ENCODE results near the gene LRP4.

The LRP4 gene

DNA sequence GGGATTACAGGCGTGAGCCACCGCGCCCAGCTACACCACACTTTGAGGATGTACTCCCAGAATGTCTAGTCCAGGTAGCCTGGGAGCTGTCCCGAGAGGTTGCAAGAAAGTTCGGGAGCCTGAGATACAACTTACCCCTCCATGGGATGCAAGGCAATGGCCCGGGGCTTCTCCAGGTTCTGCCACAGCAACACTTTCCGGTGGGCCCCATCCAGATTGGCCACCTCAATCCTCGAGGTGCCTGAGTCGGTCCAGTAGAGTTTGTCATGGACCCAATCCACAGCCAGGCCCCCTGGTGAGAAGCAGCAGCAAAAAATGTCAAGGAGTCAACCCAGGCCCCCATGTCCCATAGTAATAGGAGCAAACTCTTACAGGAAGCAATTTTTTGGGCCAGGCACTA is 25.5 kb downstream of the LRP4 start:
- Histone ChIP-seq H3K4me1 (ENCODE audit: control insufficient read depth, insufficient read depth, low read length) (no peaks in the 10 kb centered on the region), H3K9me3 (ENCODE audit: control insufficient read depth, insufficient read depth, low read depth, low read length) (no peaks in the 10 kb centered on the region), H3K36me3 (ENCODE audit: control insufficient read depth in 2 of 2, insufficient read depth in 1 of 2, low read length in 2 of 2) (peaks cover 4 to 51% of the 10 kb centered on the region in 2 experiments; a peak in 2 of 3 replicates), H3K27ac (ENCODE audit: extremely low read depth, low read depth, low read length) (no peak overlapping the region), H3K4me3 (ENCODE audit: low read depth, low read length) (no peak overlapping the region)
- TF ChIP-seq SCRT2 (tag by site-specific recombination; IDR thresholded peaks at IDR 0.05), result no peak
- no peak for TF ChIP-seq ZNF571 (tag by site-specific recombination; IDR thresholded peaks at IDR 0.05)
- no peak for TF ChIP-seq ZEB2 (tag by site-specific recombination; IDR thresholded peaks at IDR 0.05)
- TF ChIP-seq ZNF530 (tag by site-specific recombination; IDR thresholded peaks at IDR 0.05; ENCODE audit: low read depth), result no peak
- TF ChIP-seq YY2 (tag by site-specific recombination; IDR thresholded peaks at IDR 0.05), result no peak
- no peak for TF ChIP-seq ZNF311 (tag by site-specific recombination; IDR thresholded peaks at IDR 0.05; ENCODE audit: borderline replicate concordance)
- TF ChIP-seq ZNF747 (tag by site-specific recombination; IDR thresholded peaks at IDR 0.05), result no peak
- no peak for TF ChIP-seq ZBTB20 (tag by site-specific recombination; IDR thresholded peaks at IDR 0.05)
- TF ChIP-seq, protein P1, sequence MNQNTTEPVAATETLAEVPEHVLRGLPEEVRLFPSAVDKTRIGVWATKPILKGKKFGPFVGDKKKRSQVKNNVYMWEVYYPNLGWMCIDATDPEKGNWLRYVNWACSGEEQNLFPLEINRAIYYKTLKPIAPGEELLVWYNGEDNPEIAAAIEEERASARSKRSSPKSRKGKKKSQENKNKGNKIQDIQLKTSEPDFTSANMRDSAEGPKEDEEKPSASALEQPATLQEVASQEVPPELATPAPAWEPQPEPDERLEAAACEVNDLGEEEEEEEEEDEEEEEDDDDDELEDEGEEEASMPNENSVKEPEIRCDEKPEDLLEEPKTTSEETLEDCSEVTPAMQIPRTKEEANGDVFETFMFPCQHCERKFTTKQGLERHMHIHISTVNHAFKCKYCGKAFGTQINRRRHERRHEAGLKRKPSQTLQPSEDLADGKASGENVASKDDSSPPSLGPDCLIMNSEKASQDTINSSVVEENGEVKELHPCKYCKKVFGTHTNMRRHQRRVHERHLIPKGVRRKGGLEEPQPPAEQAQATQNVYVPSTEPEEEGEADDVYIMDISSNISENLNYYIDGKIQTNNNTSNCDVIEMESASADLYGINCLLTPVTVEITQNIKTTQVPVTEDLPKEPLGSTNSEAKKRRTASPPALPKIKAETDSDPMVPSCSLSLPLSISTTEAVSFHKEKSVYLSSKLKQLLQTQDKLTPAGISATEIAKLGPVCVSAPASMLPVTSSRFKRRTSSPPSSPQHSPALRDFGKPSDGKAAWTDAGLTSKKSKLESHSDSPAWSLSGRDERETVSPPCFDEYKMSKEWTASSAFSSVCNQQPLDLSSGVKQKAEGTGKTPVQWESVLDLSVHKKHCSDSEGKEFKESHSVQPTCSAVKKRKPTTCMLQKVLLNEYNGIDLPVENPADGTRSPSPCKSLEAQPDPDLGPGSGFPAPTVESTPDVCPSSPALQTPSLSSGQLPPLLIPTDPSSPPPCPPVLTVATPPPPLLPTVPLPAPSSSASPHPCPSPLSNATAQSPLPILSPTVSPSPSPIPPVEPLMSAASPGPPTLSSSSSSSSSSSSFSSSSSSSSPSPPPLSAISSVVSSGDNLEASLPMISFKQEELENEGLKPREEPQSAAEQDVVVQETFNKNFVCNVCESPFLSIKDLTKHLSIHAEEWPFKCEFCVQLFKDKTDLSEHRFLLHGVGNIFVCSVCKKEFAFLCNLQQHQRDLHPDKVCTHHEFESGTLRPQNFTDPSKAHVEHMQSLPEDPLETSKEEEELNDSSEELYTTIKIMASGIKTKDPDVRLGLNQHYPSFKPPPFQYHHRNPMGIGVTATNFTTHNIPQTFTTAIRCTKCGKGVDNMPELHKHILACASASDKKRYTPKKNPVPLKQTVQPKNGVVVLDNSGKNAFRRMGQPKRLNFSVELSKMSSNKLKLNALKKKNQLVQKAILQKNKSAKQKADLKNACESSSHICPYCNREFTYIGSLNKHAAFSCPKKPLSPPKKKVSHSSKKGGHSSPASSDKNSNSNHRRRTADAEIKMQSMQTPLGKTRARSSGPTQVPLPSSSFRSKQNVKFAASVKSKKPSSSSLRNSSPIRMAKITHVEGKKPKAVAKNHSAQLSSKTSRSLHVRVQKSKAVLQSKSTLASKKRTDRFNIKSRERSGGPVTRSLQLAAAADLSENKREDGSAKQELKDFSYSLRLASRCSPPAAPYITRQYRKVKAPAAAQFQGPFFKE (tag by site-specific recombination; IDR thresholded peaks at IDR 0.05; ENCODE audit: borderline replicate concordance), result no peak
- no peak for TF ChIP-seq ZNF266 (tag by site-specific recombination; IDR thresholded peaks at IDR 0.05; ENCODE audit: low read depth)
- no peak for TF ChIP-seq ZNF175 (tag by site-specific recombination; IDR thresholded peaks at IDR 0.05)
- TF ChIP-seq, protein P2, sequence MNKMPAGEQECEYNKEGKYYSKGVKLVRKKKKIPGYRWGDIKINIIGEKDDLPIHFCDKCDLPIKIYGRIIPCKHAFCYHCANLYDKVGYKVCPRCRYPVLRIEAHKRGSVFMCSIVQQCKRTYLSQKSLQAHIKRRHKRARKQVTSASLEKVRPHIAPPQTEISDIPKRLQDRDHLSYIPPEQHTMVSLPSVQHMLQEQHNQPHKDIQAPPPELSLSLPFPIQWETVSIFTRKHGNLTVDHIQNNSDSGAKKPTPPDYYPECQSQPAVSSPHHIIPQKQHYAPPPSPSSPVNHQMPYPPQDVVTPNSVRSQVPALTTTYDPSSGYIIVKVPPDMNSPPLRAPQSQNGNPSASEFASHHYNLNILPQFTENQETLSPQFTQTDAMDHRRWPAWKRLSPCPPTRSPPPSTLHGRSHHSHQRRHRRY (tag by site-specific recombination; IDR thresholded peaks at IDR 0.05), result no peak
- TF ChIP-seq ZNF10 (tag by site-specific recombination; IDR thresholded peaks at IDR 0.05), result no peak
- no peak for TF ChIP-seq GLI2 (tag by site-specific recombination; IDR thresholded peaks at IDR 0.05; ENCODE audit: borderline replicate concordance, low read depth)
- no peak for TF ChIP-seq MEIS1 (CRISPR knock-in tag; IDR thresholded peaks at IDR 0.05; ENCODE audit: borderline replicate concordance)
- TF ChIP-seq ZSCAN30 (tag by site-specific recombination; IDR thresholded peaks at IDR 0.05), result no peak
- TF ChIP-seq ZNF155 (tag by site-specific recombination; IDR thresholded peaks at IDR 0.05), result no peak
- TF ChIP-seq MZF1 (tag by site-specific recombination; IDR thresholded peaks at IDR 0.05; ENCODE audit: borderline replicate concordance), result no peak
- TF ChIP-seq ZNF354C (tag by site-specific recombination; IDR thresholded peaks at IDR 0.05; ENCODE audit: borderline replicate concordance, low read depth), result no peak
- TF ChIP-seq, protein P3, sequence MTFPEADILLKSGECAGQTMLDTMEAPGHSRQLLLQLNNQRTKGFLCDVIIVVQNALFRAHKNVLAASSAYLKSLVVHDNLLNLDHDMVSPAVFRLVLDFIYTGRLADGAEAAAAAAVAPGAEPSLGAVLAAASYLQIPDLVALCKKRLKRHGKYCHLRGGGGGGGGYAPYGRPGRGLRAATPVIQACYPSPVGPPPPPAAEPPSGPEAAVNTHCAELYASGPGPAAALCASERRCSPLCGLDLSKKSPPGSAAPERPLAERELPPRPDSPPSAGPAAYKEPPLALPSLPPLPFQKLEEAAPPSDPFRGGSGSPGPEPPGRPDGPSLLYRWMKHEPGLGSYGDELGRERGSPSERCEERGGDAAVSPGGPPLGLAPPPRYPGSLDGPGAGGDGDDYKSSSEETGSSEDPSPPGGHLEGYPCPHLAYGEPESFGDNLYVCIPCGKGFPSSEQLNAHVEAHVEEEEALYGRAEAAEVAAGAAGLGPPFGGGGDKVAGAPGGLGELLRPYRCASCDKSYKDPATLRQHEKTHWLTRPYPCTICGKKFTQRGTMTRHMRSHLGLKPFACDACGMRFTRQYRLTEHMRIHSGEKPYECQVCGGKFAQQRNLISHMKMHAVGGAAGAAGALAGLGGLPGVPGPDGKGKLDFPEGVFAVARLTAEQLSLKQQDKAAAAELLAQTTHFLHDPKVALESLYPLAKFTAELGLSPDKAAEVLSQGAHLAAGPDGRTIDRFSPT (tag by site-specific recombination; IDR thresholded peaks at IDR 0.05), result no peak
- ChIA-PET CTCF (interaction anchor here (0.7 to 3.9 kb wide), 5 partner anchors 9 to 272 kb away, joined by 3 to 48 read pairs (median 4); no protein-coding TSS in a partner anchor), POLR2A (no interaction called here)

Measured in HEK293 (cell line).